Measurements from ENCODE around the gene TMPRSS6. TPM values are rescaled to one million over a fixed set of nuclear protein-coding genes. Genes with fewer than 3 reads are reported as not detected.
A peak's percentile ranks its signal among the peaks of the same experiment; 100 is the strongest.

The TMPRSS6 gene
- total RNA-seq, 1 experiment from 2014 or later: not detected

DNA sequence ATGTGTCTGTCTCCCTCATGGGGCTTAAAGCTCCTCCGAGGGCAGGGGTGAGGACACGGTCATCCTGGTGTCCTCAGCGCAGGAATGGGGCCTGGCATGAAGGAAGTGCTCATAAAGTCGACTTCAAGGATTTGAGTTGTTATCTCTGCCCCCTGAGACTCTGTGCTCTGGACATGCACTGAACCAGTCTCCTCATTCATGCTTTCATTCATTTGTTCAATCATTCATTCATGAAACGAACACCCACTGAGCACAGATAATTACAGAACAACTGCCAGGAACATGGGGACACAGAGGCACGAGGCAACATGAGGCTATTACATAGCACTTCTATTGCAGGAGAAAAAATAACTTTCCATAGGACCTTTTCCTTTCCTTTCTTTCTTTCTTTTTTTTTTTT is 16.5 kb downstream of the TMPRSS6 start:
- Histone ChIP-seq H3K9me3 (replicated peaks) (no peaks in the 10 kb centered on the region), H3K27ac (no peak overlapping the region), H3K27me3 (peaks cover 4% of the 10 kb centered on the region; the same call in 1 of the 2 replicates), H3K4me3 (no peak overlapping the region), H3K36me3 (no peaks in the 10 kb centered on the region), H3K4me1 (no peaks in the 10 kb centered on the region)
- DNase-seq: no peak

DNA sequence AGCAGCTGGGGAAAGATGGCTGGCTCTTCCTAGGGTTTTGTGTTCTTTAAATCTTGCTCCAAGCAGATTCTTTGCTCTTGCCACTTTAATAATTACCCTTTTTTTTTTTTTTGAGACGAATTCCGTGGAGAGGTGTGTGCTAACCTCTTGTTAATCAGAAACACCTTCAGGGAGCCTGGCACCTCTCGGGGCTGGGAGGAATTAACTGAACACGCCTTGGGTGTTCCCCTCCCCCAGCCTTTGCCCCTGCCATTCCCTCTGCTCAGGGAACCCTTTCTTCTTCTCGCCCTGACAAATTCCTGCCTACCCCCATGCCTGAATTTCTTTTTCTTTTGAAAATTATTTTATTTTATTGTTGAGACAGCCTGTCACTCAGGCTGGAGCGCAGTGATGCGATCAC is 17.5 kb downstream of the TMPRSS6 start:
- H3K4me3 ChIP-seq: no peak overlapping the region
- DNase-seq: no peak
- no peaks in the 10 kb centered on the region for H3K9me3 ChIP-seq (replicated peaks)
- H3K27ac ChIP-seq: no peak overlapping the region
- no peaks in the 10 kb centered on the region for H3K36me3 ChIP-seq
- no peaks in the 10 kb centered on the region for H3K4me1 ChIP-seq
- peaks cover 4% of the 10 kb centered on the region; the same call in 1 of the 2 replicates for H3K27me3 ChIP-seq

DNA sequence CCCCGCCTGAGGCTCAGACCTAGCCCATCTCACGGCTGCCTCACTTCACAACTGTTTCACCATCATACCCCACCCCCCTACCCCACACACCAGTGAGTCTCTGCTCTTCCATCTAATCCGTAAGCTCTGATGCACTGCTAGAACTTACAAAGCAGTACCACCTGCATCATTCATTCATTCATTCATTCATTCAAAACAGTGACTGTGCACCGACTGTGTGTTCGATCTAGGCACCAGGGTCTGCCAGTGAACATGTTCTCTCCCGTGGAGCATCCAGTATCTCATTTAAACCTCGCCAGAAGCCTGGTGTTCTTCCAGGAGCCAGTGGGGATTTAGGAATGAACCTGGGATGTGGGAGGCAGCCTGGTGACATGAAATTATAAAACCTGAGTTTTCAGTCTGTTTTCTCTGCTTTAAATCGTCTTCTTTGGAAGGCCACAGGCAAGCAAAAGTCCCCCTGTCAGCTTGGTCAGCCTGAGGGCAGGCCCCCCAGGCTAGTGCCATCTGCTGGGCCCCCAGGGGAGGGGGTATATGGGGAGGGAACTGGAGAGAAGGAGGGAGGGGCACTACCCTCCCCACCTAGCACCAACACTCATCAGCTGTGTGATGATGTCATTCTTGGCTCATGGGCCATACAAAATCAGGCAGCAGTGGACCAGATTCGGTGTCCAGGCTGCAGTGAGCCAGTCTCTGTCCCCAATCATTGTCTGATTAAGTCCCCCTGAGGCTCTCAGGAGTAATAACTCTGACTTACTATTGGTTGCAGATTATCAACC is 18.4 kb downstream of the TMPRSS6 start:
- DNase-seq: peak in 1 of 2 experiments; percentile 6
- Histone ChIP-seq H3K36me3 (no peaks in the 10 kb centered on the region), H3K27ac (no peak overlapping the region), H3K27me3 (peaks cover 4% of the 10 kb centered on the region; the same call in 1 of the 2 replicates), H3K4me3 (no peak overlapping the region), H3K4me1 (no peaks in the 10 kb centered on the region), H3K9me3 (replicated peaks) (no peaks in the 10 kb centered on the region)

DNA sequence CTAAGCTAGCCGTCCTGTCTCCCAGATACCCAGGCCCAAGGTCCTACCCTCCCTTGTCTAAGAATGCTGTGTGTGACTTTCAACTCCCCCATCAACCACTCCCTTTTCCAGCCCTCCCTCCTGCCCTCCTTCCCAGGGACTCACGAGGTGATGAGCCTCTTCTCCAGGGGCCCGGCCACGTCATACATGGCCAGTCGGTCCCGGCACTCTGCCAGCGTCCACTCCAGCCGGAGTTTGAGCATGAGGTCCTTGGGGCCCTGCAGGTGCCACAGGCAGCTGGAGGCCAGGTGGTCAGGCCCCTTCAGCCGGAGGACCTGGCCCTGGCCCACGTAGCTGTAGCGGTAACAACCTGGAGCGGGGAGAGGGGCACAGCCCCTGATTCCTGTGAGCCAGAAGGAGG is 20.1 kb downstream of the TMPRSS6 start:
- H3K36me3 ChIP-seq: no peaks in the 10 kb centered on the region
- no peak for DNase-seq
- H3K4me3 ChIP-seq: no peak overlapping the region
- H3K27me3 ChIP-seq: peaks cover 4% of the 10 kb centered on the region; the same call in 1 of the 2 replicates
- H3K4me1 ChIP-seq: no peaks in the 10 kb centered on the region
- H3K9me3 ChIP-seq (replicated peaks): no peaks in the 10 kb centered on the region
- H3K27ac ChIP-seq: no peak overlapping the region

DNA sequence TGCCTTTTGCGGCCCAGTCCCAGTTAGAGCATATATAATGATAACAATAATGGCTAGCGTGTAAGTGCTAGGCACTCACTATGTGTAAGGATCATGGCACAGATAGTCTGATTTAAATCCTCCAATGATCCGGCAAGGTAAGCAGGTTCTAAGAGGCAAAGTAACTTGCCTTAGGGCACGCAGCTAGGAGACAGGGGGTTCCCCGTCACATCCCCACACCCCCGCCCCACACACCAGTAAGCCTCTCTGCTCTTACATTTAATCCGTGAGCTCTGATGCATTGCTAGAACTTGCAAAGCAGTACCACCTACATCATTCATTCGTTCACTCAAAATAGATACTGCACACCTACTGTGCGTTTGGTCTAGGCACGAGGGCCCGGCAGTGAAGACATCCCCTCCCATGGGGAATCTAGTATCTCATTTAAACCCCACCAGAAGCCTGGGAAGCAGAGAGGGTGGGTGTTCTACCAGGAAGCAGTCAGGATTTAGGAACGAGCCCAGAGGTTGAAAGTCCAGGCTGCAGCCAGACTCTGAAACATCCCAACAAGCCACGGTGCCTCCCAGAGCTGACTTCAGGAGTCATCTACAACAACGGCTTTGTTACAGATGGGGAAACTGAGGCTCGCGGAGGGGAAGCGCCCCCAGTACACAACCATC is 20.6 kb downstream of the TMPRSS6 start:
- no peak overlapping the region for H3K27ac ChIP-seq
- DNase-seq: no peak
- H3K9me3 ChIP-seq (replicated peaks): no peaks in the 10 kb centered on the region
- H3K4me1 ChIP-seq: no peaks in the 10 kb centered on the region
- H3K36me3 ChIP-seq: no peaks in the 10 kb centered on the region
- H3K4me3 ChIP-seq: no peak overlapping the region
- no peaks in the 10 kb centered on the region for H3K27me3 ChIP-seq

DNA sequence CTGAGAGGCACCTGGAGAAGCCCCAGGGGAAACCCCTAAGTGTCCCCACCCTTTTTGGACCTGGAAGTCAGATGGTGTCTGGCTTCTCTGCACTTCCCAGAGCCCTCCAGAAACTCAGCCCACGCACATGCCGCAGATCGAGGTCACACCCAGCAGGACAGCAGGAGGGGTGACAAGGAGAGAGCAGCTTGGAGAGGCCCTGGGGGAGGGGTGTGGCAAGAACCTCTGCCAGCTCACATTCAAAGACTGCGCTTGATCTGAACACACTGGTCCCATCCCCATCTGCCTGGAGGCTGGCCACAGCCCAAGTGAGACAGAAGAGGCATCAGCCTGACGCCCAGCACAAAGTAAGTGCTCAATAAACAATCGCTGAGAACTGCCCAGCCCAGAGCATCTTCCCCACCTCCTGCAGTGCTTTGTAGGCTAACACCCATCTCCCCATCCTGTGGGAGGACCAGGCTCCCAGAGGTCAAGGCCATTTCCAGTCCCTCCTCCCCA is 21.4 kb downstream of the TMPRSS6 start:
- H3K36me3 ChIP-seq: no peaks in the 10 kb centered on the region
- no peaks in the 10 kb centered on the region for H3K27me3 ChIP-seq
- H3K27ac ChIP-seq: no peak overlapping the region
- DNase-seq: no peak
- no peaks in the 10 kb centered on the region for H3K4me1 ChIP-seq
- no peaks in the 10 kb centered on the region for H3K9me3 ChIP-seq (replicated peaks)
- H3K4me3 ChIP-seq: no peak overlapping the region

DNA sequence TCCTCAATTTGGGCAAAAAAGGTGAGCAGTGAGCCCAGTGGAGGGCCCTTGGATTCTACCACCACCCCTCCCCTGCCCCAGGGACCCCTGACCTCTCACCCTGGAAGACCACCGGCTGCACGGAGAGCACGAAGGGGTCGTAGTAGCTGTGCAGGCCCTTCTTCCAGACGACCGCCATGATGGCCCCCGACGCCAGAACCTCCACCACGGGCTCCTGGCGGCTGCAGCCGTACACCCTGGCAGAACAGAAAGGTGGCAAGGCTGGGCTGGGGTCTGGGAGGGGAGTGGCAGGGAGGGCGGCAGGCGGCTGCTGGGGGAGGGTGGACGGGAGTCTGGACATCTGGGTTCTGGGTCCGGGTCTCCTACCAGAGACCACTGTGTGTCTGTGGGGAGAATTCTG is 23.3 kb downstream of the TMPRSS6 start:
- H3K36me3 ChIP-seq: no peaks in the 10 kb centered on the region
- H3K27me3 ChIP-seq: no peaks in the 10 kb centered on the region
- no peaks in the 10 kb centered on the region for H3K4me1 ChIP-seq
- no peak for DNase-seq
- H3K9me3 ChIP-seq (replicated peaks): no peaks in the 10 kb centered on the region
- H3K27ac ChIP-seq: no peak overlapping the region
- no peak overlapping the region for H3K4me3 ChIP-seq

DNA sequence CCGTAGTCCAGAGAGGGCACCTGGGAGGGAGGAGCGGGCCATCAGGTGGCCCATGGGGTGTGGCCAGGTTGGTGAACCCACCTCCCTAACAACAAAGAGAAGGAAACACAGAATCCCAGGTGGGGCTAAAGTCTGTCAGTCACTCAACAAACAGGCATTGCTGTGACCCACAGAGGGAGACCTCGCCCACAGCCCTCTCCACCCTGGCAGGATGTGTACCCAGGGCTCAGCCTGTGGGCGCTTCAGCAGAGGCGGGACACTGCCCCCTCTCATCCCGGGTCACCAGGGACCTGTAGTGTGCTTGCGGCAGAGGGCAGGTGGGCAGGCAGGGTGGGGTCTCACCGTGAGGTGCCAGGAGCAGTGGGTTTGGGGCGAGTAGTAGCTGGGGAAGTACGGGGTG is 25.1 kb downstream of the TMPRSS6 start:
- H3K9me3 ChIP-seq (replicated peaks): no peaks in the 10 kb centered on the region
- no peaks in the 10 kb centered on the region for H3K36me3 ChIP-seq
- no peaks in the 10 kb centered on the region for H3K27me3 ChIP-seq
- H3K27ac ChIP-seq: no peak overlapping the region
- no peaks in the 10 kb centered on the region for H3K4me1 ChIP-seq
- H3K4me3 ChIP-seq: no peak overlapping the region
- no peak for DNase-seq

DNA sequence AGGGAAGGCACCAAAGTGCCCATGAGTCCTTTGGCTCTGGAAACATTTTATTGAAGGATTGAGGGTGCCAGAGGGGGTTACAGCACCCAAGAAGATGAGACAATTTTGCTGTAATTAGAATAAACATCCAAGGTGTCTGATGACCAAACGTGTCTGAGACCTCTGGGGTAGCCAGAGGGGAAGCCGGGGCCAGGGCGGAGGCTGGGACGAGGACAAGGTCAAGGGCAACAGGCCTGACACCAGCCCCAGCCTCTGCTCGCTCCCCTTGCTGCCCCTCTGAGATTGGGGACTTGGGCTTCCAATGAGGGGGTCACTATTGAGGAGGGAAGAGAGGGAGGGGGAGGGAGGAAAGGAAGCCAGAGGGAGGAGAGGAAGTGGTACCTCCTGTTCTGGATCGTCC is 25.6 kb downstream of the TMPRSS6 start:
- no peak for DNase-seq
- Histone ChIP-seq H3K27ac (no peak overlapping the region), H3K4me1 (no peaks in the 10 kb centered on the region), H3K4me3 (no peak overlapping the region), H3K27me3 (no peaks in the 10 kb centered on the region), H3K9me3 (replicated peaks) (no peaks in the 10 kb centered on the region), H3K36me3 (no peaks in the 10 kb centered on the region)

DNA sequence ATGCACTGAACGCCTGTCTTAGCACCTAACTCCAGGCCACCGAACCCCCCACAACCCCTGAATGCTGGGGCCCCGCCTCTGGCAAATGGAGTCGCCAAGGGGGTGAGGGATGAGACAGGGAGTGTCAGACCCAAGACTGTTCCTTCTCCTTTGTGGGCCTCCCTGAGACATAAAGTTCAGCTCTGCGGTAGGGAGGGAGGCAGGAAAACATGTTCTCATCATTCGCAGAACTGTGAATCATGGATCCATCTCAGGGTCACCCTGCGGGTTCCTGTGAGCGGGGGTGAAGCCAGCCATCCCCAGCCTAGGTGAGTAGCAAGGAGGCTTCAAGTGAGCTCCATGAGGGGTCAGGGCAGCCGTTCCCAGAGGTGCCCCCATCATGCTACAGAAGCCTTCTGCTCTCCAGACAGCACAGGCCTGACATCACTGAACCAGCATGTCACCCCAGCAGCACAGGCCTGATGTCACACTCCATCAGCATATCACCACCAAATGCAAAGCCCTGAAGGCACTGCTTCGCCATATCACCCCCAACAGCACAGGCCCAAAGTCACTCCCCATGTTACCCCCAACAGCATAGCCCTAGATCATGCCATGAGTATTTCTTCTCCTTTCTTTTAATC is 27.2 kb downstream of the TMPRSS6 start:
- Histone ChIP-seq H3K4me3 (no peak overlapping the region), H3K4me1 (no peaks in the 10 kb centered on the region), H3K27me3 (no peaks in the 10 kb centered on the region), H3K36me3 (no peaks in the 10 kb centered on the region), H3K27ac (no peak overlapping the region), H3K9me3 (replicated peaks) (no peaks in the 10 kb centered on the region)
- DNase-seq: no peak

DNA sequence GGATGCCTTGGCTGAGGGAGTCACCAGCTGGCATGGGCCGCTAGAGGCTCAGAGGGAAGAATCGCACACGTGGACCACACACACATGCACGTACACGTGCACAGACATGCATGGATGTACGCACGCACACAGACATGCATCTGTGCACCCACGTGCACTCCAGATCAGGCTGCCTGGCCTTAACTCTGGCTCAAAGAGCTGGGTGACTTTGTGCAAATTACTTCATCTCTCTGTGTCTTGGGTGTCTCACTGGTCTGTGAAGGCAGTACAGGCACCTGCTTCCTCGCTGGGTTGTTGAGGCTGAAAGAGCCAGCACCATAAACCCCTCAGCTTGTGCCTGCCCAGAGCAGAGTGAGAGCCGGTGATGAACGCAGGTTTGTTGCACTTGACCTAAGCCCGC is 28.7 kb downstream of the TMPRSS6 start:
- H3K27me3 ChIP-seq: no peaks in the 10 kb centered on the region
- no peaks in the 10 kb centered on the region for H3K9me3 ChIP-seq (replicated peaks)
- no peak overlapping the region for H3K27ac ChIP-seq
- H3K4me3 ChIP-seq: no peak overlapping the region
- no peaks in the 10 kb centered on the region for H3K36me3 ChIP-seq
- no peaks in the 10 kb centered on the region for H3K4me1 ChIP-seq
- DNase-seq: no peak

DNA sequence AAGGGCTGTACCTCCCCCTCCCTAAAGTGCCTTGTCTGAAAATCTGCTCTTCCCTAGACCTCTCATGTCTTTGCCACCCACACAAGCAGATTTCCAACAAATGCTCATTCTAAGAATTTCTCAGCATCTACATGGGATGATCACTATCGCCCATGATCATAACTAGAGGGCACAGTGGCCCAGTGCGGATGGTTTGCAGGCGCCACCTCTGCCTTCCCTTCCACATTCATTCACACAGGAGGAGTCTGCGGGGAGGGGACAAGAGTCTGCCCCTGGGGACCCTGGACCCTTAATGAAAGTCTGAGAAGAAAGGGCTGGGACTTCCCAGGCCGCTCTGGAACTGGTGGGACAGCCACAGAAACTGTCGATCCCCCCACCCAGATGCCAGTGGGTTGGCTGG is 29.1 kb downstream of the TMPRSS6 start:
- Histone ChIP-seq H3K27me3 (no peaks in the 10 kb centered on the region), H3K27ac (no peak overlapping the region), H3K4me3 (no peak overlapping the region), H3K9me3 (replicated peaks) (no peaks in the 10 kb centered on the region), H3K36me3 (no peaks in the 10 kb centered on the region), H3K4me1 (no peaks in the 10 kb centered on the region)
- no peak for DNase-seq

DNA sequence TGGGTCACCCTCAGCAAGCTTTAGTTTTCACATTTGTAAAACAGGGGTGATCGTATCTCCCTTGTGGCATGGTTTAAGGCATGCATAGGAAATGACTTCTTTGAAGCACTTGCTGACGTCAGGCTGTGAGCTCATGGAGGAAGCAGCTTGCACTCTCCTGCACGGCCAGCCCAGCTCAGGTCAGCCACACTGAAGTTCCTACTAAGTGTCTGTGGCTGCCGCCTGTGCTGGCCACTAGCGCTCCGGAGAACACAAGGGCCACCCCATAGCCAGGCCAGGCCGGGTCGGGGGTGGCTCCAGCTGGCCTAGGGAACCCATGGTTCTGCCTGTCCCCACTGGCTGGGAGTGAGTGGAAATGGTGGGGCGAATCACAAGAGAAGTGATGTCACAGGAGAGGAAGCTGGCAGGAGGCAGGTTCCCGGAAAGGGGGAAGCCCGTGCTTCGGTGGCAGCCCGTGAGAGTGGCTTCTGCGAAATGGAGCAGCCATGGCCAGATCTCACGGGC is 29.8 kb downstream of the TMPRSS6 start:
- H3K27ac ChIP-seq: no peak overlapping the region
- no peaks in the 10 kb centered on the region for H3K4me1 ChIP-seq
- H3K9me3 ChIP-seq (replicated peaks): no peaks in the 10 kb centered on the region
- no peak for DNase-seq
- no peaks in the 10 kb centered on the region for H3K27me3 ChIP-seq
- H3K4me3 ChIP-seq: no peak overlapping the region
- H3K36me3 ChIP-seq: no peaks in the 10 kb centered on the region

DNA sequence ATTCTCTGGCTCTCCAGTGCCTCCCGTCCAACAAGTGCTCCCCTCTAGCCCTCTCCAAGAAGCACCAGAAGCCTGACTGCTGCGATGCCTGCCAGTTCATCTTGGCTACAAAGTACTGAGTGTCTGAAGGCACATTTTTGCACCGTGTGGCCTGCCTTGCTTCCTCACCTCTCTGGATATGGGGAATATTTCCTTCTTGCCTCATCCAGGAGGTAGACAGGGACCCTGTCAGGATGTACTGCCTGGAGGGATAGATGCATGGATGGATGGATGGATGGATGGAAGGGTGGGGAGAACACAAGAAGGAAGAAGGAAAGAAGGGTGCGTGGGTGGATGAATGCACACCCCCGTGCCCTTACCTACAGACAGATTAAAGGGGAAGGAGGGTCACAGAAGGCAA is 30.4 kb downstream of the TMPRSS6 start:
- H3K4me3 ChIP-seq: no peak overlapping the region
- H3K9me3 ChIP-seq (replicated peaks): no peaks in the 10 kb centered on the region
- H3K27me3 ChIP-seq: no peaks in the 10 kb centered on the region
- no peak for DNase-seq
- no peaks in the 10 kb centered on the region for H3K4me1 ChIP-seq
- no peak overlapping the region for H3K27ac ChIP-seq
- no peaks in the 10 kb centered on the region for H3K36me3 ChIP-seq

DNA sequence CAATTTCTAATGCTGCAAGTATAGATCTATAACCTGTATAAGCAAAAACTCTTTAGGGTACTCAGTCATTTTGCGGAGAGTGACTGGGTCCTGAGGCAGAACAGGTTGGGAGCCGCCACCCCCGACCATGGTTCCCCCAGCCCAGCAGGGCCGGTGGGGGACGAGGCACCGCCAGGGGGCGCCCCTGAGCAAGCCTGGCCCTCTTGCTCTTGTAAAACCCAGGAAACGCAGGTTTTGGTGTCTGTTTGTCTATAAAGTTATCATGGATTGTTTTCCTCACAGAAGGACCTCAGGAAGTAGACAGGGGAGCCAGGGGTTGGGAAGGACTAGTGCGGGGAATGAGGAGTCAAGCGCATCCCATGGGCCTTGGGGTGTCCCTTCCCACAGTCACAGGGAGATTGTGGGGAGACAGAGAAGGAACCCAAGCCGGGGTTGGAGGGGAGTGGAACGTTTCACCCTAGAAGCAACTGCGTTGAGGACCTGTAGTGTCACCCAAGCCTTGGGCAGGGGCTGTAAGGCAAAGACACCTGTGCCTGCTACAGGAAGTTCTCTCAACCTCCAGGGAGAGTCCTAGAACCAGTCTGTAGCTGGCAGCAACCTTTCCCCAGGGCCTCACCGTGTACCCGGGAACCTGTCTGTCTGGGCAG is 31.6 kb downstream of the TMPRSS6 start:
- peak in 1 of 2 experiments; percentile 51 for DNase-seq
- no peaks in the 10 kb centered on the region for H3K9me3 ChIP-seq (replicated peaks)
- no peaks in the 10 kb centered on the region for H3K4me1 ChIP-seq
- H3K27me3 ChIP-seq: no peaks in the 10 kb centered on the region
- no peaks in the 10 kb centered on the region for H3K36me3 ChIP-seq
- H3K4me3 ChIP-seq: no peak overlapping the region
- no peak overlapping the region for H3K27ac ChIP-seq

All from SJCRH30 (cell line).